HFFc6 (cell line): ENCODE data around the gene NSF. TPM values are rescaled to one million over a fixed set of nuclear protein-coding genes. Genes with fewer than 3 reads are reported as not detected.
"Not testable (repeated sequence)": the region's sequence is repeated elsewhere in the genome, so short reads cannot be mapped to it uniquely, and the experiment has no call there.

ENCODE experiments used
- DNase-seq: peaks from one replicate; pipeline ENCODE4 v3.0.0-alpha.2; 2018
- H3K27ac Mint-ChIP-seq: 2 replicates; pipeline ENCODE4 v1.8.0; 2020; ENCODE audit warnings: mild to moderate bottlenecking, mixed read lengths
- H3K27me3 Mint-ChIP-seq: 2 replicates; pipeline ENCODE4 v1.8.0; 2021; ENCODE audit warnings: mild to moderate bottlenecking, moderate library complexity, mixed read lengths; ENCODE audit not compliant: insufficient read depth
- H3K36me3 Mint-ChIP-seq: 2 replicates; pipeline ENCODE4 v1.8.0; 2021; ENCODE audit warnings: low read depth, mixed read lengths
- H3K4me1 Mint-ChIP-seq: 2 replicates; pipeline ENCODE4 v1.8.0; 2020; ENCODE audit warnings: low read depth, mixed read lengths
- H3K4me3 Mint-ChIP-seq: 2 replicates; pipeline ENCODE4 v1.8.0; 2020; ENCODE audit warnings: mild to moderate bottlenecking, moderate library complexity, mixed read lengths
- H3K9me3 Mint-ChIP-seq: 2 replicates; pipeline ENCODE4 v1.8.0; 2020; ENCODE audit warnings: mild to moderate bottlenecking, mixed read lengths
- total RNA-seq, 6 experiments: library from RNA; stranded (reverse); fragmentation: NEBNext Ultra II Directional; extraction: Animal tissue kit (Norgen Biotek cat#: 25700); gene quantifications; 2 replicates in 1 of 6; 3 replicates in 5 of 6; pipeline ENCODE4 v1.2.3, GENCODE V29; 2021
- TF ChIP-seq, protein P1 (sequence below): fragments of 200-600 bp; sonication (generic); IDR thresholded peaks from 2 replicates; pipeline ENCODE4 v1.5.0; 2021; ENCODE audit warnings: antibody characterized with exemption, mild to moderate bottlenecking

Gene NSF
- total RNA-seq, 6 experiments from 2014 or later, result 87.7 to 118 (median 113) TPM

DNA sequence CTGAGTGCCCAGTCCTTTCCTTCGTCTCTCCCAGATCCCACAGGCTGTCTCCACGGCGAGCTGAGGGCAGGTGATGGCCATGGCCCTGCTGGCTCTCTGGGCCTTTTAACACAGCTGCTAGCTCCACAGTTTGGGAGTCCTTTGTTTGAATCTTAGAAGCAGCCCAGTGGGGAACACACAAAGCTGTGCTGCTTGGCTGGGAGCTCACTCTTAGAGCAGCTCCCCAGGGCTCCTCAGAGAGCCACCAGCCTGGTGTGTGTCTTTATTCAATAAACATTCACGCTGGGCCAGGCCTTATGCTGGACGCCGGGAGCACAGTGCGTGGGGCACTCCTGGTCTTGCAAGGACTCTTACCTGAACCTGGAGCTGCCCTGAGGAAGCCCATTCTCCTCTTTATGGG, 198.3 kb downstream of the NSF start:
- TF ChIP-seq, protein P1, sequence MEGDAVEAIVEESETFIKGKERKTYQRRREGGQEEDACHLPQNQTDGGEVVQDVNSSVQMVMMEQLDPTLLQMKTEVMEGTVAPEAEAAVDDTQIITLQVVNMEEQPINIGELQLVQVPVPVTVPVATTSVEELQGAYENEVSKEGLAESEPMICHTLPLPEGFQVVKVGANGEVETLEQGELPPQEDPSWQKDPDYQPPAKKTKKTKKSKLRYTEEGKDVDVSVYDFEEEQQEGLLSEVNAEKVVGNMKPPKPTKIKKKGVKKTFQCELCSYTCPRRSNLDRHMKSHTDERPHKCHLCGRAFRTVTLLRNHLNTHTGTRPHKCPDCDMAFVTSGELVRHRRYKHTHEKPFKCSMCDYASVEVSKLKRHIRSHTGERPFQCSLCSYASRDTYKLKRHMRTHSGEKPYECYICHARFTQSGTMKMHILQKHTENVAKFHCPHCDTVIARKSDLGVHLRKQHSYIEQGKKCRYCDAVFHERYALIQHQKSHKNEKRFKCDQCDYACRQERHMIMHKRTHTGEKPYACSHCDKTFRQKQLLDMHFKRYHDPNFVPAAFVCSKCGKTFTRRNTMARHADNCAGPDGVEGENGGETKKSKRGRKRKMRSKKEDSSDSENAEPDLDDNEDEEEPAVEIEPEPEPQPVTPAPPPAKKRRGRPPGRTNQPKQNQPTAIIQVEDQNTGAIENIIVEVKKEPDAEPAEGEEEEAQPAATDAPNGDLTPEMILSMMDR, result no peak
- peaks cover 27% of the 10 kb centered on the region for H3K27me3 Mint-ChIP-seq
- H3K4me3 Mint-ChIP-seq, result no peak overlapping the region
- peaks cover 4% of the 10 kb centered on the region; the same call in 1 of the 2 replicates for H3K36me3 Mint-ChIP-seq
- peaks cover 12% of the 10 kb centered on the region for H3K9me3 Mint-ChIP-seq
- no peak for DNase-seq
- H3K4me1 Mint-ChIP-seq, result no peaks in the 10 kb centered on the region
- H3K27ac Mint-ChIP-seq, result no peak overlapping the region

DNA sequence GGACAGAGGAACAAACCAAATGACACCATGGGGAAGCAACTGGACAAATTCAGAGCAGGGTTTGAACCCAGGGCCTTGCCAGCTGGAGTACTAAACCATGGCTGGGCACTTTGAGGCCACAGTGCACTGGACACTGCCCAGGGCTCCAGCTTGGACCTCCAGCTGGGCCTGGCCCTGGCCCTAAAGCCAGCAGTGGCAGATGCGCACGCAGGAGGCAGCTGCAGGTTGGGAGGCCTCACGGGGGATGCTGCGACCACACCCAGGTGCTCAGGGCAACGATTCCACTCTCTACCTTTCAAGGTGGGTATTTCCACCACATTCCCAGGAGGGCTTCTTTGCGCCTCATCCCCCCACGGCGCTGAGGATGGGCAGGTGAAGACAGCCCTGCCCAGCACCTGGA, 199.1 kb downstream of the NSF start:
- no peak for DNase-seq
- Mint-ChIP-seq H3K27me3 (peaks cover 35% of the 10 kb centered on the region), H3K27ac (no peak overlapping the region), H3K36me3 (peaks cover 4% of the 10 kb centered on the region; the same call in 1 of the 2 replicates), H3K4me3 (no peak overlapping the region), H3K4me1 (no peaks in the 10 kb centered on the region), H3K9me3 (peaks cover 12% of the 10 kb centered on the region)
- TF ChIP-seq, protein P1, result no peak

- no peak for DNase-seq
- no peak overlapping the region for H3K27ac Mint-ChIP-seq
- peaks cover 4% of the 10 kb centered on the region; the same call in 1 of the 2 replicates for H3K36me3 Mint-ChIP-seq
- no peak overlapping the region for H3K4me3 Mint-ChIP-seq
- TF ChIP-seq, protein P1, result no peak
- H3K4me1 Mint-ChIP-seq, result peaks cover under 1% of the 10 kb centered on the region; the same call in 1 of the 2 replicates
- peaks cover 12% of the 10 kb centered on the region for H3K9me3 Mint-ChIP-seq
- H3K27me3 Mint-ChIP-seq, result peaks cover 41% of the 10 kb centered on the region
Measured at GRCh38 chr17:46790216-46790615, 199.7 kb downstream of the NSF start.

DNA sequence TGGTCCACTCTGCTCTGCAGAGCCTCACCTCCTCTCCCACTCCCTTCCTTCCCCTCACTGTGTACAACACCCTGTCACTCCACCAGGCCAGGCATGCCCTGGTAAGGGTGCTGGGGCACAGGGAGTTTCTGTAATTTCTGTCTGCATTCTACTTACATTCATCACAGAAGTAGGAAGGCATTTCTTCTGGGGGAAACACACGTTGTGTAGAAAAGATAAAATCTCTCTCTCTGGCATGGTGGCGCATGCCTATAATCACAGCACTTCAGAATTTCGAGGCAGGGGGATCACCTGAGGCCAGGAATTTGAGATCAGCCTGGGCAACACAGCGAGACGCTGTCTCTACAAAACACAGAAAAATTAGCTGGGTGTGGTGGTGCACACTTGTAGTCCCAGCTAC, 201.1 kb downstream of the NSF start:
- DNase-seq, result no peak
- Mint-ChIP-seq H3K36me3 (peaks cover 4% of the 10 kb centered on the region; the same call in 1 of the 2 replicates), H3K27me3 (peaks cover 48% of the 10 kb centered on the region), H3K9me3 (peaks cover 12% of the 10 kb centered on the region), H3K4me1 (peaks cover 11% of the 10 kb centered on the region; the same call in 1 of the 2 replicates), H3K4me3 (no peak overlapping the region), H3K27ac (no peak overlapping the region)
- TF ChIP-seq, protein P1, result no peak

- DNase-seq, result no peak
- TF ChIP-seq, protein P1, result no peak
- H3K27ac Mint-ChIP-seq, result no peak overlapping the region
- peaks cover 12% of the 10 kb centered on the region for H3K9me3 Mint-ChIP-seq
- H3K4me1 Mint-ChIP-seq, result peaks cover 16% of the 10 kb centered on the region; the same call in 1 of the 2 replicates
- H3K27me3 Mint-ChIP-seq, result peaks cover 50% of the 10 kb centered on the region
- H3K4me3 Mint-ChIP-seq, result no peak overlapping the region
- peaks cover 4% of the 10 kb centered on the region; the same call in 1 of the 2 replicates for H3K36me3 Mint-ChIP-seq
Measured at GRCh38 chr17:46792071-46792470, 201.6 kb downstream of the NSF start.

GRCh38 chr17:46793023-46793422, 202.6 kb downstream of the NSF start:
- not testable (repeated sequence) for DNase-seq, H3K36me3 Mint-ChIP-seq, H3K4me3 Mint-ChIP-seq, H3K27ac Mint-ChIP-seq
- Mint-ChIP-seq H3K27me3 (peaks cover 50% of the 10 kb centered on the region), H3K9me3 (peaks cover 12% of the 10 kb centered on the region), H3K4me1 (peaks cover 19% of the 10 kb centered on the region; the same call in 1 of the 2 replicates)
